ENCODE results near the gene FOXK2. TPM values are rescaled to one million over a fixed set of nuclear protein-coding genes. Genes with fewer than 3 reads are reported as not detected.

The FOXK2 gene
- total and polyA plus RNA-seq, 2 donors (not counting 1 experiment from before 2014, with no cell fraction given): 19.7 to 62.7 TPM

DNA sequence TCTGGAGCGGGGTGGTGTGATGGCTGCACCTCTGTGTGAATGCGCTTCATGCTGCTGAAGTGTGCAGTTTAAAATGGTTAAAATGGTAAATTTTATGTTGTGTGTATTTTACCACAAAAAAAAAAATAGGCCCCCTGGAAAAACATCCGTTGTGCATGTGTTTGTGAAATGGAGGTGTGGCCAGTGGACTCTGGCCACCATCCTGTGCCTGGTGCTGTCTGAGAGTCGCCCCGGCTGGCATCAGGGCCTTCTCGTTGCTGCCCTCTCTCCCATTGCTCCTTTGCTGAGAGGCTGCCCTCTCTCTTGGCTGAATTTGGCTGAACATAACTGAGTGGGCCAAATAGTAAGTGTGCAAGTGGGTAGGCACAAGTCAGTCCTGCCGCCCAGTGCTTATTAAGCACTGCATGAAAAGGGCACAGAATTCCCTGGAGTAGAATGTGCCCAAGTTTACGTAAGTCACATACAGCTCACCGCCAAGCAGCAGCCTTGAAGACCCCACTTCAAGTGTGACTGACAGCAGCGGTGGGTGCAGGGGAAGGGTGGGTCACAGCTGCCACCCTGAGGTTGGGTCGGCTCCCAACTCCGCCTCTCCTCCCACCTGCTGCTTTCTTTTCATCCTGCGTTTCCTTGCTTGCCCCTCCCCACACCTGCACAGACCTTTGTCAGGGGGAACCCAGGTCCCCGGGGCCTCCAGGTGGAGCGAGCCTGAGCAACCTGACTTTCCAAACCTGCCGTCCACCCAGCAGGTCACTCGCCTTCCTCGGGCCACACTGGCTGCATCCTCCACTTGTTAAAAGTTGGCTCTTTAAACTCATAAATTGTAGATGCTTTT, 46.8 kb downstream of the FOXK2 start:
- H3K9me3 Mint-ChIP-seq (ENCODE audit: insufficient read depth): no peaks in the 10 kb centered on the region
- CTCF ChIA-PET: no interaction called here

DNA sequence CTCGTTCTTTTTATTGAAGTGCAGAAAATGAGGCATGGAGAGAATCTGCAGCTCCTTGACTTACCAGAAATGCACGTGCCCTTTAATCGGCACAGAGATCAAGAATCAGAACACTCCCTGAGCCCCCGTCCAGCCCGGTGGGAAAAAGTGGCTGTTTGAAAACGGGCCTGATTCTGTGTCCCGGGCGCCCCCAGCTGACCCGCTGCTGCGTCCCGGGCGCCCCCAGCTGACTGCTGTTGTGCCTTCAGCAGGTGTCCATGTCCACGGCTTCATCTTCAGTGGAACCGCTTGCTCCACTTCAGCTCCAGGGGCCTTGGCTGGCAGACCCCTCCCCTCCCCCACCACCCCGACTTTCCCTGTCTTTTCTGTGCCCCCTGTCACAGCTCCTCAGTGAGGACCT, 47.8 kb downstream of the FOXK2 start:
- Mint-ChIP-seq H3K4me3 (no peak overlapping the region), H3K27me3 (no peaks in the 10 kb centered on the region), H3K27ac (no peak overlapping the region), H3K9me3 (ENCODE audit: insufficient read depth) (no peaks in the 10 kb centered on the region), H3K4me1 (no peaks in the 10 kb centered on the region)
- Histone ChIP-seq H3K79me2 (ENCODE audit: control insufficient read depth, insufficient read depth, low read length) (peaks cover 52% of the 10 kb centered on the region), H3K9ac (ENCODE audit: low read length) (no peak overlapping the region), H3K4me2 (replicated peaks; ENCODE audit: low read depth, low read length, poor library complexity, severe bottlenecking) (no peak overlapping the region), H3K9me3 (ENCODE audit: control extremely low read depth in 1 of 3, control insufficient read depth in 2 of 3, insufficient read depth in 1 of 3, low read length in 2 of 3) (no peaks in the 10 kb centered on the region), H3K4me1 (ENCODE audit: control insufficient read depth in 2 of 2, insufficient read depth in 2 of 2, low read length in 2 of 2) (no peaks in the 10 kb centered on the region), H2AFZ (ENCODE audit: insufficient read depth, low read depth, low read length, poor library complexity, severe bottlenecking) (no peak overlapping the region), H3K36me3 (replicated peaks in 1 of 2; ENCODE audit: control extremely low read depth in 1 of 2, control insufficient read depth in 1 of 2, extremely low read depth in 1 of 2, insufficient read depth in 2 of 2, low read length in 1 of 2) (peaks cover 3 to 66% of the 10 kb centered on the region in 2 experiments), H3K4me3 (ENCODE audit: control extremely low read depth in 1 of 5, extremely low read depth in 1 of 5, insufficient read depth in 1 of 5, low read depth in 2 of 5, low read length in 4 of 5) (no peak overlapping the region), H3K27me3 (replicated peaks in 1 of 4; ENCODE audit: control extremely low read depth in 1 of 4, control insufficient read depth in 3 of 4, insufficient read depth in 4 of 4, low read length in 3 of 4) (no peaks in the 10 kb centered on the region), H4K20me1 (ENCODE audit: control insufficient read depth, insufficient read depth, low read length, poor library complexity, severe bottlenecking) (peaks cover 30% of the 10 kb centered on the region), H3K27ac (ENCODE audit: low read length in 2 of 2) (no peak overlapping the region)
- WGBS (ENCODE audit: insufficient coverage): 94% methylated on average over 15 of the region's 15 CpGs
- TF ChIP-seq EZH2 (IDR thresholded peaks at IDR 0.05; ENCODE audit: borderline replicate concordance, insufficient read depth, low read depth, low read length, poor library complexity, severe bottlenecking): no peak
- TF ChIP-seq, protein P1, sequence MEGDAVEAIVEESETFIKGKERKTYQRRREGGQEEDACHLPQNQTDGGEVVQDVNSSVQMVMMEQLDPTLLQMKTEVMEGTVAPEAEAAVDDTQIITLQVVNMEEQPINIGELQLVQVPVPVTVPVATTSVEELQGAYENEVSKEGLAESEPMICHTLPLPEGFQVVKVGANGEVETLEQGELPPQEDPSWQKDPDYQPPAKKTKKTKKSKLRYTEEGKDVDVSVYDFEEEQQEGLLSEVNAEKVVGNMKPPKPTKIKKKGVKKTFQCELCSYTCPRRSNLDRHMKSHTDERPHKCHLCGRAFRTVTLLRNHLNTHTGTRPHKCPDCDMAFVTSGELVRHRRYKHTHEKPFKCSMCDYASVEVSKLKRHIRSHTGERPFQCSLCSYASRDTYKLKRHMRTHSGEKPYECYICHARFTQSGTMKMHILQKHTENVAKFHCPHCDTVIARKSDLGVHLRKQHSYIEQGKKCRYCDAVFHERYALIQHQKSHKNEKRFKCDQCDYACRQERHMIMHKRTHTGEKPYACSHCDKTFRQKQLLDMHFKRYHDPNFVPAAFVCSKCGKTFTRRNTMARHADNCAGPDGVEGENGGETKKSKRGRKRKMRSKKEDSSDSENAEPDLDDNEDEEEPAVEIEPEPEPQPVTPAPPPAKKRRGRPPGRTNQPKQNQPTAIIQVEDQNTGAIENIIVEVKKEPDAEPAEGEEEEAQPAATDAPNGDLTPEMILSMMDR (IDR thresholded peaks at IDR 0.05): no peak
- POLR2A ChIA-PET: no interaction called here
- no peak for DNase-seq
- CTCF ChIA-PET: interaction anchor here (0.7 kb wide), 1 partner anchor 404 kb away, joined by 3 read pairs; no protein-coding TSS in a partner anchor
- intact Hi-C loops (cut with micrococcal nuclease): no loop called here
- no peak for ATAC-seq (ENCODE audit: low read depth)

More for the DNA sequence above, 46.8 kb downstream of the FOXK2 start:
- Histone ChIP-seq H3K27me3 (replicated peaks in 1 of 4; ENCODE audit: control extremely low read depth in 1 of 4, control insufficient read depth in 3 of 4, insufficient read depth in 4 of 4, low read length in 3 of 4) (no peaks in the 10 kb centered on the region), H3K4me2 (replicated peaks; ENCODE audit: low read depth, low read length, poor library complexity, severe bottlenecking) (no peak overlapping the region), H2AFZ (ENCODE audit: insufficient read depth, low read depth, low read length, poor library complexity, severe bottlenecking) (no peak overlapping the region), H3K4me1 (ENCODE audit: control insufficient read depth in 2 of 2, insufficient read depth in 2 of 2, low read length in 2 of 2) (no peaks in the 10 kb centered on the region), H4K20me1 (ENCODE audit: control insufficient read depth, insufficient read depth, low read length, poor library complexity, severe bottlenecking) (peaks cover 39% of the 10 kb centered on the region), H3K27ac (ENCODE audit: low read length in 2 of 2) (no peak overlapping the region), H3K79me2 (ENCODE audit: control insufficient read depth, insufficient read depth, low read length) (peaks cover 59% of the 10 kb centered on the region), H3K9ac (ENCODE audit: low read length) (no peak overlapping the region), H3K4me3 (ENCODE audit: control extremely low read depth in 1 of 5, extremely low read depth in 1 of 5, insufficient read depth in 1 of 5, low read depth in 2 of 5, low read length in 4 of 5) (no peak overlapping the region), H3K9me3 (ENCODE audit: control extremely low read depth in 1 of 3, control insufficient read depth in 2 of 3, insufficient read depth in 1 of 3, low read length in 2 of 3) (no peaks in the 10 kb centered on the region), H3K36me3 (replicated peaks in 1 of 2; ENCODE audit: control extremely low read depth in 1 of 2, control insufficient read depth in 1 of 2, extremely low read depth in 1 of 2, insufficient read depth in 2 of 2, low read length in 1 of 2) (peaks cover 3 to 56% of the 10 kb centered on the region in 2 experiments)
- no peak overlapping the region for H3K27ac Mint-ChIP-seq
- POLR2A ChIA-PET: no interaction called here
- H3K27me3 Mint-ChIP-seq: no peaks in the 10 kb centered on the region
- peaks cover 1% of the 10 kb centered on the region for H3K4me1 Mint-ChIP-seq
- TF ChIP-seq, protein P1 (IDR thresholded peaks at IDR 0.05): no peak
- TF ChIP-seq EZH2 (IDR thresholded peaks at IDR 0.05; ENCODE audit: borderline replicate concordance, insufficient read depth, low read depth, low read length, poor library complexity, severe bottlenecking): no peak
- intact Hi-C loops (cut with micrococcal nuclease): no loop called here
- 97% methylated on average over 10 of the region's 18 CpGs for WGBS (ENCODE audit: insufficient coverage)
- DNase-seq (no peak), ATAC-seq (ENCODE audit: low read depth) (no peak)
- no peak overlapping the region for H3K4me3 Mint-ChIP-seq

Measured in B cell (primary cell).